Gastroesophageal sphincter (tissue), 3 donors: ENCODE measurements around the gene HECTD4.

Experiments used
- EP300 ChIP-seq: sonication (generic); formaldehyde crosslinking; IDR thresholded peaks from one replicate; pipeline ENCODE4 v1.6.1; 2017; ENCODE audit warnings: antibody characterized with exemption, mild to moderate bottlenecking
- POLR2A ChIP-seq, 2 donors: fragments of 450-650 bp; IDR thresholded peaks; one replicate each; pipeline ENCODE4 v1.6.1; 2017; ENCODE audit warnings: antibody characterized with exemption in 2 of 2, mild to moderate bottlenecking in 2 of 2, moderate library complexity in 1 of 2
- POLR2AphosphoS5 ChIP-seq: sonication (generic); formaldehyde crosslinking; IDR thresholded peaks from one replicate; pipeline ENCODE4 v1.6.1; 2017; ENCODE audit warnings: antibody characterized with exemption
- TF ChIP-seq, protein P1 (sequence below), 4 experiments: fragments of 200-600 bp in 2 of 4; fragments of 450-650 bp in 2 of 4; sonication (generic) in 1 of 4; IDR thresholded peaks; one replicate each; pipeline ENCODE4 v1.5.1; 2017 to 2019; ENCODE audit warnings: antibody characterized with exemption in 4 of 4, mild to moderate bottlenecking in 2 of 4, moderate library complexity in 2 of 4

DNA sequence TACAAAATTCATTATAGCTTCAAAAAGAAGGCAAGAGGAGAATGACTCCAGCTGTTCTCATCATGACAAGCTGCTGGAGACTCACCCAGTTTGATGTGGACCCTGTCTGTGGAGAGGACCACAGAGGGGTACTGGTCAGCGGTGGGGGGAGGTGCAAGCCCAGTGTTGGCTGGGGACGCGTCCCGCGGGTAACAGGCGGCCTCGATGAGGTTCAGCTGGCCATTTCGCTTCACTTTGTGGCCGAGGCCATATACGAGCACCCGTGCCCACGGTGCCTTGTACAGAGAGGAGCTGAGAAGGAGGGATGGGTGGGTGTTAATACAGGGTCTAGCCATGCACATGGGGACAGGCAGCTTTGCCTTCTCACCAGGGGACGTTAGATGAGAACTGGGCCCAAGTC lies 189.8 kb downstream of the HECTD4 start:
- TF ChIP-seq, protein P1, sequence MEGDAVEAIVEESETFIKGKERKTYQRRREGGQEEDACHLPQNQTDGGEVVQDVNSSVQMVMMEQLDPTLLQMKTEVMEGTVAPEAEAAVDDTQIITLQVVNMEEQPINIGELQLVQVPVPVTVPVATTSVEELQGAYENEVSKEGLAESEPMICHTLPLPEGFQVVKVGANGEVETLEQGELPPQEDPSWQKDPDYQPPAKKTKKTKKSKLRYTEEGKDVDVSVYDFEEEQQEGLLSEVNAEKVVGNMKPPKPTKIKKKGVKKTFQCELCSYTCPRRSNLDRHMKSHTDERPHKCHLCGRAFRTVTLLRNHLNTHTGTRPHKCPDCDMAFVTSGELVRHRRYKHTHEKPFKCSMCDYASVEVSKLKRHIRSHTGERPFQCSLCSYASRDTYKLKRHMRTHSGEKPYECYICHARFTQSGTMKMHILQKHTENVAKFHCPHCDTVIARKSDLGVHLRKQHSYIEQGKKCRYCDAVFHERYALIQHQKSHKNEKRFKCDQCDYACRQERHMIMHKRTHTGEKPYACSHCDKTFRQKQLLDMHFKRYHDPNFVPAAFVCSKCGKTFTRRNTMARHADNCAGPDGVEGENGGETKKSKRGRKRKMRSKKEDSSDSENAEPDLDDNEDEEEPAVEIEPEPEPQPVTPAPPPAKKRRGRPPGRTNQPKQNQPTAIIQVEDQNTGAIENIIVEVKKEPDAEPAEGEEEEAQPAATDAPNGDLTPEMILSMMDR (IDR thresholded peaks at IDR 0.05): no peak
- no peak for TF ChIP-seq POLR2A (IDR thresholded peaks at IDR 0.05)
- no peak for TF ChIP-seq POLR2AphosphoS5
- no peak for TF ChIP-seq EP300
